T-helper 2 cell treated with Interferon-gamma antibody and Interleukin-4, amounts not matched to agents 5 μg/mL and 100 μg/mL, for 36 hours (primary cell): ENCODE measurements around the gene CDNF.

ENCODE experiments used
- DNase-seq: peaks from one replicate; pipeline ENCODE4 v3.0.0; 2021; ENCODE audit warnings: low spot score
- H3K27ac Mint-ChIP-seq: one replicate; pipeline ENCODE4 v1.8.0; 2021; ENCODE audit warnings: mild to moderate bottlenecking, mixed read lengths
- H3K27me3 Mint-ChIP-seq: one replicate; pipeline ENCODE4 v1.8.0; 2021; ENCODE audit warnings: low read depth, mixed read lengths
- H3K36me3 Mint-ChIP-seq: one replicate; pipeline ENCODE4 v1.8.0; 2021; ENCODE audit warnings: low read depth, mixed read lengths
- H3K4me1 Mint-ChIP-seq: one replicate; pipeline ENCODE4 v1.8.0; 2021; ENCODE audit warnings: low read depth, mixed read lengths
- H3K4me3 Mint-ChIP-seq: one replicate; pipeline ENCODE4 v1.8.0; 2022; ENCODE audit warnings: mild to moderate bottlenecking, moderate library complexity, mixed read lengths
- H3K9me3 Mint-ChIP-seq: one replicate; pipeline ENCODE4 v1.8.0; 2021; ENCODE audit warnings: mixed read lengths

Gene CDNF

GRCh38 chr10:14798636-14799035 is 39.2 kb downstream of the CDNF start:
- no peaks in the 10 kb centered on the region for H3K9me3 Mint-ChIP-seq
- no peak overlapping the region for H3K27ac Mint-ChIP-seq
- no peaks in the 10 kb centered on the region for H3K4me1 Mint-ChIP-seq
- no peaks in the 10 kb centered on the region for H3K36me3 Mint-ChIP-seq
- H3K4me3 Mint-ChIP-seq = no peak overlapping the region
- H3K27me3 Mint-ChIP-seq = peaks cover 35% of the 10 kb centered on the region
- no peak for DNase-seq

GRCh38 chr10:14787938-14788337 is 49.9 kb downstream of the CDNF start:
- no peak for DNase-seq
- Mint-ChIP-seq H3K27ac (no peak overlapping the region), H3K4me1 (peaks cover under 1% of the 10 kb centered on the region), H3K36me3 (no peaks in the 10 kb centered on the region), H3K4me3 (no peak overlapping the region), H3K9me3 (peaks cover 8% of the 10 kb centered on the region), H3K27me3 (peaks cover 6% of the 10 kb centered on the region)

- peaks cover 8% of the 10 kb centered on the region for H3K9me3 Mint-ChIP-seq
- no peak for DNase-seq
- no peak overlapping the region for H3K4me3 Mint-ChIP-seq
- H3K4me1 Mint-ChIP-seq = peaks cover 4% of the 10 kb centered on the region
- H3K27ac Mint-ChIP-seq = no peak overlapping the region
- H3K27me3 Mint-ChIP-seq = peaks cover 6% of the 10 kb centered on the region
- no peaks in the 10 kb centered on the region for H3K36me3 Mint-ChIP-seq
Observed at GRCh38 chr10:14784459-14785055, 53.3 kb downstream of the CDNF start.

- Mint-ChIP-seq H3K4me3 (no peak overlapping the region), H3K36me3 (no peaks in the 10 kb centered on the region), H3K27ac (no peak overlapping the region), H3K4me1 (peaks cover 8% of the 10 kb centered on the region), H3K9me3 (peaks cover 8% of the 10 kb centered on the region), H3K27me3 (peaks cover 3% of the 10 kb centered on the region)
- DNase-seq = no peak
Observed at GRCh38 chr10:14782691-14783363, 55.0 kb downstream of the CDNF start.

GRCh38 chr10:14781763-14782162 is 56.1 kb downstream of the CDNF start:
- H3K4me1 Mint-ChIP-seq = peaks cover 8% of the 10 kb centered on the region
- peaks cover 8% of the 10 kb centered on the region for H3K9me3 Mint-ChIP-seq
- H3K27ac Mint-ChIP-seq = no peak overlapping the region
- no peaks in the 10 kb centered on the region for H3K36me3 Mint-ChIP-seq
- no peak overlapping the region for H3K4me3 Mint-ChIP-seq
- no peak for DNase-seq
- H3K27me3 Mint-ChIP-seq = peaks cover 3% of the 10 kb centered on the region

- H3K9me3 Mint-ChIP-seq = no peaks in the 10 kb centered on the region
- no peak for DNase-seq
- H3K27me3 Mint-ChIP-seq = peaks cover 5% of the 10 kb centered on the region
- no peak overlapping the region for H3K4me3 Mint-ChIP-seq
- H3K4me1 Mint-ChIP-seq = peaks cover 8% of the 10 kb centered on the region
- H3K36me3 Mint-ChIP-seq = no peaks in the 10 kb centered on the region
- H3K27ac Mint-ChIP-seq = no peak overlapping the region
Observed at GRCh38 chr10:14779001-14779651, 58.7 kb downstream of the CDNF start.

- no peaks in the 10 kb centered on the region for H3K36me3 Mint-ChIP-seq
- H3K9me3 Mint-ChIP-seq = no peaks in the 10 kb centered on the region
- H3K27ac Mint-ChIP-seq = no peak overlapping the region
- peaks cover 10% of the 10 kb centered on the region for H3K27me3 Mint-ChIP-seq
- peaks cover 4% of the 10 kb centered on the region for H3K4me1 Mint-ChIP-seq
- DNase-seq = no peak
- H3K4me3 Mint-ChIP-seq = no peak overlapping the region
Observed at GRCh38 chr10:14776546-14776945, 61.3 kb downstream of the CDNF start.

- peaks cover 4% of the 10 kb centered on the region for H3K4me1 Mint-ChIP-seq
- H3K9me3 Mint-ChIP-seq = no peaks in the 10 kb centered on the region
- H3K27me3 Mint-ChIP-seq = peaks cover 10% of the 10 kb centered on the region
- no peaks in the 10 kb centered on the region for H3K36me3 Mint-ChIP-seq
- DNase-seq = no peak
- H3K27ac Mint-ChIP-seq = no peak overlapping the region
- H3K4me3 Mint-ChIP-seq = no peak overlapping the region
Observed at GRCh38 chr10:14775656-14776055, 62.2 kb downstream of the CDNF start.

GRCh38 chr10:14774797-14775196 is 63.0 kb downstream of the CDNF start, which contains the start of gene FAM107B:
TSS of gene FAM107B (minus strand) at chr10:14774897. CDS start at chr10:14774663, 234 bp downstream.
- H3K9me3 Mint-ChIP-seq = no peaks in the 10 kb centered on the region
- no peak within 1 kb of the TSS for H3K4me3 Mint-ChIP-seq
- H3K4me1 Mint-ChIP-seq = peaks cover 4% of the 10 kb centered on the region
- H3K36me3 Mint-ChIP-seq = no peaks in the 10 kb centered on the region
- no peak for DNase-seq
- H3K27me3 Mint-ChIP-seq = peaks cover 12% of the 10 kb centered on the region
- no peak within 1 kb of the TSS for H3K27ac Mint-ChIP-seq

GRCh38 chr10:14774214-14774580 is 63.6 kb downstream of the CDNF start:
- DNase-seq = no peak
- H3K4me3 Mint-ChIP-seq = no peak overlapping the region
- peaks cover 15% of the 10 kb centered on the region for H3K27me3 Mint-ChIP-seq
- H3K27ac Mint-ChIP-seq = no peak overlapping the region
- H3K36me3 Mint-ChIP-seq = no peaks in the 10 kb centered on the region
- no peaks in the 10 kb centered on the region for H3K9me3 Mint-ChIP-seq
- H3K4me1 Mint-ChIP-seq = peaks cover 4% of the 10 kb centered on the region

GRCh38 chr10:14773551-14774213 is 64.2 kb downstream of the CDNF start:
- Mint-ChIP-seq H3K4me3 (no peak overlapping the region), H3K9me3 (no peaks in the 10 kb centered on the region), H3K4me1 (peaks cover 4% of the 10 kb centered on the region), H3K27ac (no peak overlapping the region), H3K36me3 (no peaks in the 10 kb centered on the region), H3K27me3 (peaks cover 16% of the 10 kb centered on the region)
- DNase-seq = no peak

- Mint-ChIP-seq H3K36me3 (no peaks in the 10 kb centered on the region), H3K4me3 (no peak overlapping the region), H3K27me3 (peaks cover 22% of the 10 kb centered on the region), H3K27ac (no peak overlapping the region), H3K9me3 (no peaks in the 10 kb centered on the region), H3K4me1 (no peaks in the 10 kb centered on the region)
- DNase-seq = no peak
Observed at GRCh38 chr10:14772399-14772798, 65.4 kb downstream of the CDNF start.

GRCh38 chr10:14770927-14771326 is 66.9 kb downstream of the CDNF start:
- H3K4me3 Mint-ChIP-seq = no peak overlapping the region
- no peak overlapping the region for H3K27ac Mint-ChIP-seq
- H3K36me3 Mint-ChIP-seq = no peaks in the 10 kb centered on the region
- DNase-seq = no peak
- H3K9me3 Mint-ChIP-seq = no peaks in the 10 kb centered on the region
- H3K27me3 Mint-ChIP-seq = peaks cover 33% of the 10 kb centered on the region
- no peaks in the 10 kb centered on the region for H3K4me1 Mint-ChIP-seq
